PC-9 (cell line): ENCODE measurements around the gene PHYHIPL. TPM values are rescaled to one million over a fixed set of nuclear protein-coding genes. Genes with fewer than 3 reads are reported as not detected.

Source experiments
- BruUV-seq: library from RNA; stranded (reverse); fragments of 400-500 nt; replicated peaks from 2 replicates; lab custom pipeline; 2021; lab: Mats Ljungman, UMichigan
- CTCF ChIA-PET: fragments of 300-600 bp; sonication (Branson Sonifier 250); formaldehyde crosslinking; loops from one replicate; lab custom pipeline; 2022; ENCODE audit warnings: antibody characterized with exemption; lab: Charles Lee
- POLR2A ChIA-PET: fragments of 300-600 bp; sonication (Branson Sonifier 250); formaldehyde crosslinking; loops from one replicate; lab custom pipeline; 2022; ENCODE audit warnings: antibody characterized with exemption; ENCODE audit not compliant: unreplicated experiment; lab: Charles Lee
- DNase-seq, 2 experiments: peaks; one replicate each; pipeline versions ENCODE4 v3.0.0 to v3.0.0-alpha.2; 2015 to 2022; ENCODE audit warnings: mixed read lengths in 1 of 2
- H2AFZ ChIP-seq: fragments of 200-600 bp; sonication (generic); 2 replicates; pipeline ENCODE4 v1.8.1; 2017; ENCODE audit warnings: antibody characterized with exemption
- H3F3A ChIP-seq: fragments of 200-600 bp; sonication (generic); 2 replicates; pipeline ENCODE4 v1.8.1; 2017; ENCODE audit warnings: antibody characterized with exemption, mild to moderate bottlenecking, low read depth; ENCODE audit not compliant: insufficient read depth
- H3K27ac ChIP-seq: fragments of 200-600 bp; sonication (generic); 2 replicates; pipeline ENCODE4 v1.6.1; 2016; ENCODE audit warnings: mixed run types
- H3K27me3 ChIP-seq: fragments of 200-600 bp; sonication (generic); 2 replicates; pipeline ENCODE4 v1.6.1; 2016; ENCODE audit warnings: low read depth, mixed run types; ENCODE audit not compliant: insufficient read depth
- H3K36me3 ChIP-seq: fragments of 200-600 bp; sonication (generic); 2 replicates; pipeline ENCODE4 v1.6.1; 2016; ENCODE audit warnings: low read depth, mixed run types
- H3K4me1 ChIP-seq: fragments of 200-600 bp; sonication (generic); replicated peaks from 2 replicates; pipeline ENCODE4 v1.6.1; 2016; ENCODE audit warnings: mixed run types; ENCODE audit not compliant: insufficient read depth
- H3K4me2 ChIP-seq: fragments of 200-600 bp; sonication (generic); 2 replicates; pipeline ENCODE4 v1.6.1; 2017; ENCODE audit warnings: mixed run types
- H3K4me3 ChIP-seq: fragments of 200-600 bp; sonication (generic); 2 replicates; pipeline ENCODE4 v1.6.1; 2016; ENCODE audit warnings: mixed run types
- H3K79me2 ChIP-seq: fragments of 200-600 bp; sonication (generic); 2 replicates; pipeline ENCODE4 v1.6.1; 2017; ENCODE audit warnings: low read depth, mixed run types
- H3K9me2 ChIP-seq: fragments of 200-600 bp; sonication (generic); 2 replicates; pipeline ENCODE4 v1.8.1; 2017; ENCODE audit warnings: mild to moderate bottlenecking; ENCODE audit not compliant: insufficient read depth
- H3K9me3 ChIP-seq: fragments of 200-600 bp; sonication (generic); 2 replicates; pipeline ENCODE4 v1.8.1; 2016; ENCODE audit warnings: low read depth; ENCODE audit not compliant: insufficient read depth
- H4K20me1 ChIP-seq: fragments of 200-600 bp; sonication (generic); 2 replicates; pipeline ENCODE4 v1.8.1; 2017; ENCODE audit not compliant: insufficient read depth
- CTCF ChIP-seq: fragments of 200-600 bp; sonication (generic); conservative IDR thresholded peaks from 2 replicates; pipeline ENCODE4 v1.6.1; 2017; ENCODE audit warnings: mixed run types, antibody characterized with exemption, mild to moderate bottlenecking, moderate library complexity
- EZH2 ChIP-seq: fragments of 200-600 bp; sonication (generic); IDR thresholded peaks from 2 replicates; pipeline ENCODE4 v1.8.0; 2017; ENCODE audit warnings: antibody characterized with exemption, low read depth
- intact Hi-C: fragments of 100-400 bp; cut with micrococcal nuclease; formaldehyde crosslinking; loops from one replicate; pipeline ENCODE4 v1.10.0; 2022; ENCODE audit not compliant: unreplicated experiment
- total RNA-seq: library from RNA; stranded (reverse); gene quantifications from 2 replicates; pipeline ENCODE4 v1.2.3, GENCODE V29; 2021

Gene PHYHIPL
- total RNA-seq, 1 experiment from 2014 or later: not detected

DNA sequence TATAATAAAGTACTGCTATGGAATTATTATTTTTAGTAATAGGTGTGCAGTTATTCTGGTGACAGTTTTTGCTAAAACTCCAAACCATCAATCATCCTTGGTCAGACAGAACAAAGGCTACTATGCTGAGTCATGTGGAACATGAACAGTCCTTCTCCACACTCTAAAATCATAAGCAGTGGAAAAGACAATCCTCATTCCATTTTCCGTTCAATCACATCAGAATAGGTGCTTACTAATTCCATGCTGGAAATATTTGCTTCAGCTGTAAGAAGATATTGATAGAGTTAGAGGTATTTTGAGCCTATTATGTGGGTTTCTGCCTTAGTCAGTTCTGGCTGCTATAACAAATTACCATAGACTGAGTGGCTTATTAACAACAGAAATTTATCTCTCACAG lies 103.0 kb downstream of the PHYHIPL start:
- H3K4me2 ChIP-seq: no peak overlapping the region
- H3K36me3 ChIP-seq: no peaks in the 10 kb centered on the region
- POLR2A ChIA-PET: no interaction called here
- no peak for DNase-seq
- TF ChIP-seq CTCF: no peak
- no peak for TF ChIP-seq EZH2
- no peaks in the 10 kb centered on the region for H4K20me1 ChIP-seq
- H3K9me3 ChIP-seq: no peaks in the 10 kb centered on the region
- BruUV-seq: no TSS peak
- no peak overlapping the region for H3K4me3 ChIP-seq
- no peaks in the 10 kb centered on the region for H3K79me2 ChIP-seq
- H3K4me1 ChIP-seq: no peaks in the 10 kb centered on the region
- no peak overlapping the region for H3K27ac ChIP-seq
- H3K9me2 ChIP-seq: no peaks in the 10 kb centered on the region
- intact Hi-C loops: no loop called here
- H2AFZ ChIP-seq: no peak overlapping the region
- H3F3A ChIP-seq: no peaks in the 10 kb centered on the region
- no peaks in the 10 kb centered on the region for H3K27me3 ChIP-seq
- CTCF ChIA-PET: no interaction called here

GRCh38 chr10:59279991-59280505 lies 103.6 kb downstream of the PHYHIPL start:
- no TSS peak for BruUV-seq
- ChIA-PET POLR2A (no interaction called here), CTCF (no interaction called here)
- Histone ChIP-seq H3K4me2 (no peak overlapping the region), H3K4me3 (no peak overlapping the region), H3K4me1 (no peaks in the 10 kb centered on the region), H3K9me2 (no peaks in the 10 kb centered on the region), H3K36me3 (no peaks in the 10 kb centered on the region), H3K27ac (no peak overlapping the region), H3K9me3 (no peaks in the 10 kb centered on the region), H3F3A (no peaks in the 10 kb centered on the region), H3K27me3 (no peaks in the 10 kb centered on the region), H2AFZ (no peak overlapping the region), H4K20me1 (no peaks in the 10 kb centered on the region), H3K79me2 (no peaks in the 10 kb centered on the region)
- TF ChIP-seq CTCF (no peak), EZH2 (no peak)
- no peak for DNase-seq
- intact Hi-C loops: no loop called here

- Histone ChIP-seq H2AFZ (no peak overlapping the region), H3K79me2 (no peaks in the 10 kb centered on the region), H3F3A (no peaks in the 10 kb centered on the region), H4K20me1 (no peaks in the 10 kb centered on the region), H3K4me1 (no peaks in the 10 kb centered on the region), H3K4me2 (no peak overlapping the region), H3K27ac (no peak overlapping the region), H3K4me3 (no peak overlapping the region), H3K27me3 (no peaks in the 10 kb centered on the region), H3K9me3 (no peaks in the 10 kb centered on the region), H3K9me2 (no peaks in the 10 kb centered on the region), H3K36me3 (no peaks in the 10 kb centered on the region)
- TF ChIP-seq EZH2 (no peak), CTCF (no peak)
- intact Hi-C loops: no loop called here
- DNase-seq: no peak
- no TSS peak for BruUV-seq
- ChIA-PET POLR2A (no interaction called here), CTCF (no interaction called here)
Observed at GRCh38 chr10:59281861-59282260, 105.4 kb downstream of the PHYHIPL start.
